ENCODE results near the gene RIPOR3. TPM values are rescaled to one million over a fixed set of nuclear protein-coding genes. Genes with fewer than 3 reads are reported as not detected.

The RIPOR3 gene, protein sequence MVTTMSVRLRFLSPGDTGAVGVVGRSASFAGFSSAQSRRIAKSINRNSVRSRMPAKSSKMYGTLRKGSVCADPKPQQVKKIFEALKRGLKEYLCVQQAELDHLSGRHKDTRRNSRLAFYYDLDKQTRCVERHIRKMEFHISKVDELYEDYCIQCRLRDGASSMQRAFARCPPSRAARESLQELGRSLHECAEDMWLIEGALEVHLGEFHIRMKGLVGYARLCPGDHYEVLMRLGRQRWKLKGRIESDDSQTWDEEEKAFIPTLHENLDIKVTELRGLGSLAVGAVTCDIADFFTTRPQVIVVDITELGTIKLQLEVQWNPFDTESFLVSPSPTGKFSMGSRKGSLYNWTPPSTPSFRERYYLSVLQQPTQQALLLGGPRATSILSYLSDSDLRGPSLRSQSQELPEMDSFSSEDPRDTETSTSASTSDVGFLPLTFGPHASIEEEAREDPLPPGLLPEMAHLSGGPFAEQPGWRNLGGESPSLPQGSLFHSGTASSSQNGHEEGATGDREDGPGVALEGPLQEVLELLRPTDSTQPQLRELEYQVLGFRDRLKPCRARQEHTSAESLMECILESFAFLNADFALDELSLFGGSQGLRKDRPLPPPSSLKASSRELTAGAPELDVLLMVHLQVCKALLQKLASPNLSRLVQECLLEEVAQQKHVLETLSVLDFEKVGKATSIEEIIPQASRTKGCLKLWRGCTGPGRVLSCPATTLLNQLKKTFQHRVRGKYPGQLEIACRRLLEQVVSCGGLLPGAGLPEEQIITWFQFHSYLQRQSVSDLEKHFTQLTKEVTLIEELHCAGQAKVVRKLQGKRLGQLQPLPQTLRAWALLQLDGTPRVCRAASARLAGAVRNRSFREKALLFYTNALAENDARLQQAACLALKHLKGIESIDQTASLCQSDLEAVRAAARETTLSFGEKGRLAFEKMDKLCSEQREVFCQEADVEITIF
- not detected for total RNA-seq

DNA sequence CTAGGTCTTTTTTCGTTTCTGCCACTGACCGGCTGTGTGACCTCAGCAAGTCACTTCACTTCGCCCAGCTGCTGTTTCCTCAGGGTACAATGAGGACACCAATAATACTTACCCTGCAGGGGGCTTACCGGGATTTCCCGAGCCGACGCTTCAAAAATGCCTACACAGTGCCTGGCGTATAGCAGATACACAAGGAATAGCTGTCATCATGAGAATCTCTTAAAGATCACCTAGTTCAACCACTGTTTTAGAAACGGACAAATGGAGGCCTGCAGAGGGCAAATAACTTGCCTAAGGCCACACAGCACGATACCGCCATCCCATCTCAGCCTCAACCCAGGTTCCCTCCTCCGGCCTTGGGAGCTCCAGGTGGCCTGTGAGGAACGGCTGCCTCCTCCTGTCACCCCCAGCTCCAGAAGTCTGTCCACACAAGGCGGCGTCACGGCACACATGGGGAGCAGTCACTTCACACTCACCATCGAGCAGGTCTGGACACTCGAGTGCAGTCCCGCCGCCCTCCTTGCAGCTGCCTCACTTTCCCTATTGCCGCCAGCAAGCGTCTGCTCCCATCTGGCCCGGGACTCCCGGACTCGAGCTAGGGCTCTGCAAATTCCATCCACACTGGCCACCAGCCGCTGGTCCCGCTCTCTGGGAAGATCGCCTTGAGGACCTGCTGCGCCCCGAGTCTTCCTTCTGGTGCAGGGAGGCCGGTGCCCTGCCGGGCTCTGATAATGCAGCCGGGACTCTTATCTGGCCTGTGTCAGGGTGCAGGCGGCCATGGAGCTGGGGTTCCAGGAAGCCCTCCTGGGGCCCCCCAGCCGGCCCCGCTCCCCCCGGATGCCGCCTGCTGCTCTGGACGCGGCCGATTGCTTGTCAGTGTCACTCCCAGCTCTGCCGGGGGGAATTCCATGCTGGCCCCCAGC lies at the start of gene RIPOR3:
RIPOR3 (minus strand) TSS at position 893 of the 923 bp plus-strand sequence; CDS start at position 479, 414 bp downstream.
- no peak for DNase-seq
- Mint-ChIP-seq H3K27ac (no peak within 1 kb of the TSS), H3K4me3 (peak within 1 kb of the TSS; percentile 2), H3K27me3 (peaks cover 57% of the 10 kb centered on the region), H3K9me3 (no peaks in the 10 kb centered on the region), H3K36me3 (no peaks in the 10 kb centered on the region), H3K4me1 (peaks cover 10% of the 10 kb centered on the region)

DNA sequence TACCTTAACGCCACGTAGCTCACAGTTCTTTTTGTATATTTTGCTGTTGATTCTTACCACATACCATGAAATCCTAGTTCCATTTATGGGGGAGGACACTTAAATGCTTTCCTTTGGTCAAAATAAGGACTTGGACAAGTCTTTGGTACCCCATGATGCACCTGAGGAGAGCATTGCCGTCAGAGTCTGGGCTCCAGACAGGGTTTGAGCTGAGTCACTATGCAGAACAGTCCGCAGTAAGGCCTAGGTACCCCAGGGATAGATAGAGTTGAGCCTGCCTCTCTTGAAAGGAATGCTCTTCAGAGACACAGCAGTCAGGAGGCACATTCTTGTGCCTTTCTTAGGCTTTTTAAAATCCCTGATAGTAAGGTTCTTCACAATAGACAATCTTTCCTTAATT lies 46.0 kb upstream of the RIPOR3 start:
- H3K36me3 Mint-ChIP-seq, result peaks cover 15% of the 10 kb centered on the region
- no peaks in the 10 kb centered on the region for H3K9me3 Mint-ChIP-seq
- H3K4me3 Mint-ChIP-seq, result no peak overlapping the region
- no peak for DNase-seq
- H3K4me1 Mint-ChIP-seq, result peaks cover 31% of the 10 kb centered on the region
- no peaks in the 10 kb centered on the region for H3K27me3 Mint-ChIP-seq
- H3K27ac Mint-ChIP-seq, result no peak overlapping the region

DNA sequence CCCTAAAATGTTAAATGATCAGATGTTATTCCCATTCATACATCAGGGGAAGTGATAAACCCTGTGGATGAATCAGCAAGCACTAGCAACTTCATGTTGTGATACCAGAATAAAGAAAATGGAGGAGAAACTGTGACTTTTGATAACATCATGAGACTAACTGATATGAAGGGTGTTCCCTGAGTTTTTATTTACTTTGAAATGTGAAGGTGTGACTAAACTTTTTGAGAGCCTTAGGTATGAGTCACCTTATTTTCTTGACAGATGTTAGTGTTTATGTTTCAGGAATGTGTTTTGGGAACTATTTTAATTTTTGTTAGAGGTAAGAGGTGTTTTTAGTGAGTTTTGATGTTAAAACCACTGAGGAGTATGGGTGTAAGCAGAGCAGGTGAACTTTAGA lies 44.5 kb upstream of the RIPOR3 start:
- Mint-ChIP-seq H3K9me3 (no peaks in the 10 kb centered on the region), H3K27ac (no peak overlapping the region), H3K4me1 (peaks cover 30% of the 10 kb centered on the region), H3K27me3 (no peaks in the 10 kb centered on the region), H3K36me3 (peaks cover 11% of the 10 kb centered on the region), H3K4me3 (no peak overlapping the region)
- DNase-seq, result no peak

DNA sequence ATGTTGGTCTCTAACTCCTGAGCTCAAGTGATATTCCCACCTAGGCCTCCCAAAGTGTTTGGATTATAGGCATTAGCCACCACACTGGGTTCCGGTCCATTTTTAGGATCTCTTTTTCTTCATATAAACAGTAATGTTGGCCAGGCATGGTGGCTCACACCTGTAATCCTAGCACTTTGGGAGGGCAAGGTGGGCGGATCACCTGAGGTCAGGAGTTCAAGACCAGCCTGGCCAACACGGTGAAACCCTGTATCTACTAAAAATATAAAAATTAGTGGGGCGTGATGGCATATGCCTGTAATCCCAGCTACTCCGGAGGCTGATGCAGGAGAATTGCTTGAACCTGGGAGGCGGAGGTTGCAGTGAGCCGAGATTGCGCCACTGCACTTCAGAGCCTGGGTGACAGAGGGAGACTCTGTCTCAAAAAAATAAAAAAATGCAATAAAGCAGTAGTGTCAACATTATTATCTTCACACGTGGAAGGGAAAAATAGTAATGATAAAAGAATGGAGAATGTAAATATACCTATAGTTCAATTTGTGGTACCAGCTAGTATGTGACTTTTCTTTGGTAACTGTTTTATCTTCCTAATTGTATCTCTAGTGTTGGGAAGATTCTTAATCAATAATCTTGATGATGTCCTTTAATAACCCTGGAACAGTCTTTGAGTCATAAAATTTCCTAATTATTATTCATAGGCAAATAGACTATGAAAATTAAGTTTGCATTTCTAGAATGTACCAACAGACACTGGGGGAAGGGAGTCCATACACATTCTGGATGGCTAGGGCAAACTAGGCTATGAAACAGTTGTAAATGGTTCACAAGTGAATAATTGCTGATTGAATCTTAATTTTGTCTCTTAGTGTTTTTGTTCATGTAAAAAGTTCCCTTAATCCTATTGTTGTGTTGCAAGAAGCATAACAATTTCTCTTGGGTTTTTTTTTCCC lies 43.7 kb upstream of the RIPOR3 start:
- no peaks in the 10 kb centered on the region for H3K9me3 Mint-ChIP-seq

DNA sequence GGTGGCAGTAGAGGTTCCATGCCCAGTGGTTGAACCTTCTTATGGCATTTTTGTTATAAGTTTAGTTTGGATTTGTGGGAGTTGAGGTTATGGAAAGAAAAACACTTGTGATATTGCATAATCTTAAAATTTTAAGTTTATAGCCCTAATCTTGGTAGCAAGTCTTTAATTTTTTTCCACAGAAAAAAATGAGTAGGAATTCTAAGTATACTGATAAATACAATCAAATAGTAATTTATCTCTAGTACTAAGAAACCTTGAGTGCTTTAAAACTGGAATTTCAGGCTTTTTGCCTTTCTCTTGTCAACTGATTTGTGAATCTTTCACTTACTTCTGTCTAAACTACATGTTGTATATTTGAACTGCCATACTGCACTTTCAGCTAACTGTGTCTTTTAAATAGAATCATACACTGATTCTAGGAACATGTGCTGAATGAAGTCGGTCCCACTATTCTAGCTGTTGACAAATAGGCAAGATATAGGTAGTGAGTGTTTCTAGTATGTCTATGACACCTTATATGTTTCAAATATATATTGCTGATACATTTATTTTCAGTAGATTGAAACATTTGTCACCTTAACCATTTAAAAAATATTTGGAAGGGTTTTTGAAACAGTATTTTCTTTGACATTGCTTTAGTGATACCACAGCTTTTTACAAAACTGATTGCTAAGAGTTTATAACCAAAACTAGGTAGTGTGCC lies 42.5 kb upstream of the RIPOR3 start:
- no peak overlapping the region for H3K4me3 Mint-ChIP-seq
- H3K27ac Mint-ChIP-seq, result no peak overlapping the region
- H3K4me1 Mint-ChIP-seq, result peaks cover 27% of the 10 kb centered on the region
- DNase-seq, result no peak
- no peaks in the 10 kb centered on the region for H3K9me3 Mint-ChIP-seq
- no peaks in the 10 kb centered on the region for H3K27me3 Mint-ChIP-seq
- peaks cover 4% of the 10 kb centered on the region for H3K36me3 Mint-ChIP-seq

More for the DNA sequence above, 43.7 kb upstream of the RIPOR3 start:
- no peak for DNase-seq
- Mint-ChIP-seq H3K36me3 (peaks cover 10% of the 10 kb centered on the region), H3K27me3 (no peaks in the 10 kb centered on the region), H3K4me1 (peaks cover 29% of the 10 kb centered on the region), H3K27ac (no peak overlapping the region), H3K4me3 (no peak overlapping the region)

DNA sequence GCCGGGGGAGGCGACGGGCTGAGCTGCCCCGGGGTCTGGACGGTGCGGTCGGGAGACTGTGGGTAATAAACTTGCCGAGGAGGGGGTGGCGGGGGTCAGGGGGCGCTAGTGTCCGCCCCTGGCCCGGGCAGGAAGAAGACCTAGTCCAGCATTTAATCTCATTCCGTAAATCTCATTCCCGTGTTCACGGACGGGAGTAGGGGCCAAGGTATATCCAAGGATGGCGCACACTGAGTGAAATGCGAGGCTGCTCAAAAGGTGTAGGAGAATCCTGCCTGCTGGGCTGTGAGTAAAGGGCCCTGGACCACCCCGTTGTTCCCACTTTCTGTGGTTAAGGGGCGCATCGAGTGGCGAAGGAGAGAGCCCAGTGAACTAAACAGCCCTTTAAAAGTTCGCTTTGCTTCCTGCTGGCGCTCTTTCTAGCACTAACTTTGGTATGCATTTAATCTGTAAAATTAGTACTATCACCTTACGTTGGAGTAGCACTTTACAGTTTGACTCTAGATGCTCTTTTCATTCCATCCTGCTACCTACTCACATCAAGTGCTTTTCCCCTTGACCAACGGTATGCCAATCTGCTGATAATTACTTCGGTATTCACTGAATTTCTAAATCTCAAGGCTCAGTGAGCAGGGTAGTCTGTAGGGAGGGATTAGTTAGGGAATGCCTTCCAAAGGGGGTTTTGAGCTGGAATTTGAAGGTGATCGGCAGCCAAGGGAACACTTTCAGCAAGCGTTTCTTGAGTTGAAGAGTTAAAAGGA lies 40.8 kb upstream of the RIPOR3 start:
- Mint-ChIP-seq H3K9me3 (no peaks in the 10 kb centered on the region), H3K27me3 (no peaks in the 10 kb centered on the region), H3K36me3 (peaks cover 4% of the 10 kb centered on the region), H3K4me1 (peaks cover 30% of the 10 kb centered on the region), H3K4me3 (peak overlapping the region; percentile 83), H3K27ac (peak overlapping the region; percentile 38)
- DNase-seq, result no peak

DNA sequence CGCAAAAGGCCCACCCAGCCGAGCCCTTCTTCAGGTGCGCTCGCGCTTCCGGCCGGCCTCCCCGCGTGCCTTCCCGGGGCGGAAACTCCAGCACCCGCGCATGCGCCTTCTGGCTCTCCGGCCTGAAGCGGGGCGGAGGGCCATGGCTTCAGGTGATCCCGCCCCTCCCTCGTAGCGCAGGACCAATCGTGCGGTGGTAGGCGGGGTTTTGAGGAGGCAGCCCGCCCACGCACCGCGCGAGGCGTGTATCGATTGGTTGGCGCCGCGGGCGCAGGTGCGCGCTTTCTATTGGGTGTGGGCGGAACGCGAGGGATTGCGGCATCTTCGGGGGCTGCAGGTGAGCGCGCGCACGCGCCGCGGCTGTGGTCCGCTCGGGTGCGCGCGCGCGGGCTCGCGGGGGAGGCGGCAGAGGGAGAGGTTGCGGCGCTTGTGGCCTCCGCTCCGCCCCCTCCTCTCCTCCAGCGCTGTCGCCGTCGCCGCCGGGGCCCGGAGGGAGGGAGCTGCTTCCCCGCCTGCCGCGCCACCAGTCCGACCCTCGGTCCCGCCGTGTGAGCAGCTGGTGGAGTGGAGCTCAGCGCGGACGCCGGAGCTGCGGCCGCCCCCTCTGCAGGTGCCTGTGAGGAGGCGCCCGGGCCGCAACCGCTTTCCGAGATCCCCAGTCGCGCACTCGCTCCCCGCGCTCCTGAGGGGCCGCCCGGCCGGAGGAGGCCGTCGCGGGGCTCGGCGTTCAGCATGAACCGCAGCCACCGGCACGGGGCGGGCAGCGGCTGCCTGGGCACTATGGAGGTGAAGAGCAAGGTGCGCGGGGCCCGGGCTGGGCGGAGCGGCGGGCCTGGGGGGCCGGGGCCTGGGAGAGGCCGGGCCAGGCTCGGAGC lies 40.0 kb upstream of the RIPOR3 start, which contains the start of gene PARD6B:
PARD6B (plus strand) TSS at position 526 of the 875 bp plus-strand sequence; CDS start at position 733, 207 bp downstream.
- Mint-ChIP-seq H3K4me1 (peaks cover 30% of the 10 kb centered on the region), H3K4me3 (peak within 1 kb of the TSS; percentile 83), H3K27me3 (no peaks in the 10 kb centered on the region), H3K36me3 (peaks cover 4% of the 10 kb centered on the region), H3K27ac (peak within 1 kb of the TSS; percentile 67), H3K9me3 (no peaks in the 10 kb centered on the region)
- DNase-seq, result peak; percentile 99

DNA sequence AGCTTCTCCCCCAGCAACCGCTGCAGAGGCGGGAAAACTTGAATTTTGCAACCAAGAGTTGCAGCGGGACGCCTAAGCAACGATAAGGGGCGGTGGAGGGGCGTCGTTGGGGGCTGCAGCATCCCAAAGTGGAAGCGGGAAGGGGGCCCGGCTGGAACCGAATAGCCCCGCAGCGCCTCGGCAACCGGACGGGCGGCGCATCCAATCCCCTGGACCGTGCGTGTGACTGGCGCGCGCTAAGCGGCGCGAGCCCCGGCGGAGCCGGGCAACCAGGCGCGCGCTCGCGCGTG lies 39.4 kb upstream of the RIPOR3 start:
- H3K9me3 Mint-ChIP-seq, result no peaks in the 10 kb centered on the region
- H3K36me3 Mint-ChIP-seq, result peaks cover 4% of the 10 kb centered on the region
- H3K4me1 Mint-ChIP-seq, result peaks cover 27% of the 10 kb centered on the region
- peak overlapping the region; percentile 83 for H3K4me3 Mint-ChIP-seq
- no peaks in the 10 kb centered on the region for H3K27me3 Mint-ChIP-seq
- DNase-seq, result no peak
- H3K27ac Mint-ChIP-seq, result no peak overlapping the region

DNA sequence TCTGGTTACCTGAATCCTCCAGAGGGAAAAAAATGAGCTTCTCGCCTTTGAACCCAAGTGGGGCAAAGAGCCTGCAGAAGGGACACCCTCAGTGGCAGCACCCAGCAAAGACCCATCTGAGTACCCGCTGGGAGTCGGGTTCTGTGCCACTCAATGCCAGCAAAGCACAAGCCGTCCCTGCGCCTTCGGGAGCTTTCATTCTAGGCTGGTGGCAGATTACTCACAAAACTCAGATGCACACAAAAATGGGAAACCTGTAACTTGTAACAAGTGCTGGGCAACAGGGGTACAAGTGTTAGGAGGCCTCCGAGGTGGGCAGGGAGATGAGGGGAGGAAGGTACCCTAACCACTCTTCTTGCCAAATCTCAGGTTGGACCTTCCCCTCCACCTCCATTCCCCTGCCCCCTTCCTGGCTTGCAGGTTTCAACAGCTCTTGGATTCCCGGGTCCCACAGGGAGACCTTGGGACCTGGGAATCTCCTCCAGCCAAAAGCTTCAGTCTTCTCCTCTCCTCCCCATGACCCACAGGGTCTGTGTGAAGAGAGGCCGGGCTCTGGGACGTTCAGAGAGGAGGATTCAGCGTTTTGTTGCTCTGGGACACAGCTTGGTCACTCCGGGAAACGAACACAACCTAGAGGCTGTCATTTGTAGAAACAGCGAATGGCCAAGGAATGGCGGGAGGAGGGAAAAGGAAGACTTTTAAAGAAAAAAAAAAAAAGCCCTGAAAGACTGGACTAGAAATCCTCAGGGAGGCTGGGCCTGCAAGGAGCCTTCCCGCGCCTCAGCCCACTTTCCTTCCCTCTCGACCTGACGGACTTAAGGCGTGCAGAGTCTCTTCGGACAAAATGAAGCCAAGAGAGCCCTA lies 38.8 kb upstream of the RIPOR3 start:
- no peak overlapping the region for H3K27ac Mint-ChIP-seq
- no peaks in the 10 kb centered on the region for H3K9me3 Mint-ChIP-seq
- DNase-seq, result no peak
- H3K4me3 Mint-ChIP-seq, result peak overlapping the region; percentile 83
- peaks cover 3% of the 10 kb centered on the region for H3K36me3 Mint-ChIP-seq
- H3K4me1 Mint-ChIP-seq, result peaks cover 22% of the 10 kb centered on the region
- no peaks in the 10 kb centered on the region for H3K27me3 Mint-ChIP-seq

DNA sequence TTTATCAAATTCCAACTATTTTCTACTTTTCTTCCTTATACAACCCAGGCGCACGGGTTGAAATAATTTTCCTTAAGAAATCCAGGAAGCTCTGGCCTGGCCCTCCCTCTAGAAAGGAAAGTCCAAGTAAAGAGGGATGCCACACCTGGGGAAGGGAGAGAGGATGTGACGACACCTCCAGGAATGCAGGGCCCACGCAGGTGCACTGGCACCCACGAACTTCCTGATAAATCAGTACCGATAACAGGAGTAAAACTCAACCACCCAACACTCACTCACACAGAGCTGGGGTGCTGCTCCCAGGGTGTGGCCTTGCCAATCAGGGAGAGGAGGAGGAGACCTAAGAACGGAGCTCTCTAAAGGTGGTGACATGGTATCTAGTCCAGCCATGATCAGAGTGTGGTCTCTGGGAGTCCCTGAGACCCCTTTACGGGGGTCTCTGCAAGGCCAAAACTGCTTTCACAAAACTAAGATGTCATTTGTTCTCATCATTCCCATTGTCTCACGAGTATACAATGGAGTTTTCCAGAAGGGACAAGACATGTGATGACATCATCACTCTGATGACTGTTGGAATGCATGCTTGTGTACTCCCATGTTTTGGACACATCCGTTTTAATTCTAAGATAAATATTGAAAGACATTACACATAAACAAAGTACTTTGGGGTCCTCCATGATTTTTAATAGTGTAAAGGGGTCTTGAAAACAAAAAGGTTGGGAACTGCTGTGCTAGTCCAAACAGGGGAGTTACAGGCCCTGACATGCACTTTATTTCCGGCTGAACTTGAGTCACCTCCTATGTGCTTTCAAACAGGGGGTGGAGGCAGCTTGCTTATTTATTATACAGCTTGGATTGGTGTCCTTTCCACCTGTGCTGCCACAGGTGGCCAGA lies 37.9 kb upstream of the RIPOR3 start:
- Mint-ChIP-seq H3K4me1 (peaks cover 22% of the 10 kb centered on the region), H3K27me3 (no peaks in the 10 kb centered on the region), H3K4me3 (no peak overlapping the region), H3K9me3 (no peaks in the 10 kb centered on the region), H3K36me3 (no peaks in the 10 kb centered on the region), H3K27ac (no peak overlapping the region)
- no peak for DNase-seq
